SK-N-SH (cell line): ENCODE measurements around the gene COMMD3.

Experiments used
- CTCF ChIP-seq: fragments of 200-600 bp; sonication (generic); IDR thresholded peaks from 2 replicates; pipeline ENCODE4 v1.6.1; 2017; ENCODE audit warnings: antibody characterized with exemption, mild to moderate bottlenecking, moderate library complexity
- EP300 ChIP-seq, 2 experiments: IDR thresholded peaks; 2 replicates each; pipeline versions ENCODE4 v1.4.0 to v1.6.1; 2012; ENCODE audit warnings: borderline replicate concordance in 1 of 2, low read depth in 1 of 2, low read length in 1 of 2
- GATA2 ChIP-seq: sonication (generic); formaldehyde crosslinking; IDR thresholded peaks from 2 replicates; pipeline ENCODE4 v1.5.0; 2020; ENCODE audit warnings: mild to moderate bottlenecking, missing genetic modification reagents
- MAX ChIP-seq: IDR thresholded peaks from 2 replicates; pipeline ENCODE4 v1.4.0; 2012; ENCODE audit warnings: low read depth
- POLR2AphosphoS5 ChIP-seq: IDR thresholded peaks from 2 replicates; pipeline ENCODE4 v1.6.1; 2012; ENCODE audit warnings: low read depth, low read length
- RCOR1 ChIP-seq: fragments of 150-350 bp; IDR thresholded peaks from 2 replicates; pipeline ENCODE4 v1.6.1; 2017; ENCODE audit warnings: antibody characterized with exemption, low read length
- TAF1 ChIP-seq: IDR thresholded peaks from 2 replicates; pipeline ENCODE4 v1.6.1; 2012; ENCODE audit warnings: low read depth, mild to moderate bottlenecking, low read length, moderate library complexity, borderline replicate concordance
- TCF12 ChIP-seq: IDR thresholded peaks from 2 replicates; pipeline ENCODE4 v1.4.0; 2012

- TF ChIP-seq CTCF (no peak), RCOR1 (no peak), EP300 (IDR thresholded peaks at IDR 0.05; ENCODE audit: borderline replicate concordance in 1 of 2, low read depth in 1 of 2, low read length in 1 of 2) (no peak), GATA2 (CRISPR knock-in tag) (no peak), TAF1 (no peak), TCF12 (no peak), POLR2AphosphoS5 (no peak), MAX (no peak)
These were observed 1.3 kb upstream of the COMMD3 start for GRCh38 chr10:22314852-22315251.
